GM18909 (cell line): Measurements from ENCODE around the gene NUP88.

ENCODE experiments used
- ATAC-seq: cut with Tn5 transposase; IDR thresholded peaks from one replicate; pipeline ENCODE4 v1.9.1; 2021; ENCODE audit warnings: mild to moderate bottlenecking; ENCODE audit not compliant: unreplicated experiment, poor library complexity

NUP88 gene

DNA sequence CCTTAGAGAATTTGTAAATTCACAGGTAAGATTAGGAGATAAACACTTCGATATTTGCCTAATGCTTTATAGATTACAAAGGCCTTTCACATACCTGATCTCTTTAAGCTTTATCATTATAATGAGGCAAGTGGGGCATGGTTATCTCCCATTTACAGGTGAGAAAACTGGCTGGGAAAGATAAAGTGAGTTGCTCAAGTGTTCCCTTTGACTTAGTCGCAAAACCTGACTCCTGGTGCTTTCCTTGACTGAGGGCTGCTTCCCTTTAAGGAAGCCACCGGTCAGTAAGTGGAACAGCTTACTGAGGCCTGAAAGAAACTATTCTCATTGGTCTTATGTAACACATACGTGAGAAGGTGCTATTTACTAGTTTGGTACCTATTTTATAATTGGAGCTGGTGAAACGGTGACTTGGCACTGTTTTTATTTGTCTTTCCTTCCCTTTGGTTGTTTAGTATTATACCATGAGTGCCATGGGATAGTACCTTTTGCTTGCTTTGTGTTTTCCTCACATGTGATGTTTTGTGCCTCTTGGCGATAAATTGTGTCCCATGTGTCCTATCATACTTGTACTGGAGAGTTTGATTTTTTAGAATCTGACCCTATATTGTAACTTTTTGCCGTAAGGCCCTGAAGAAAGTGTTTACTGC, 57.2 kb downstream of the NUP88 start:
- ATAC-seq, result no peak

DNA sequence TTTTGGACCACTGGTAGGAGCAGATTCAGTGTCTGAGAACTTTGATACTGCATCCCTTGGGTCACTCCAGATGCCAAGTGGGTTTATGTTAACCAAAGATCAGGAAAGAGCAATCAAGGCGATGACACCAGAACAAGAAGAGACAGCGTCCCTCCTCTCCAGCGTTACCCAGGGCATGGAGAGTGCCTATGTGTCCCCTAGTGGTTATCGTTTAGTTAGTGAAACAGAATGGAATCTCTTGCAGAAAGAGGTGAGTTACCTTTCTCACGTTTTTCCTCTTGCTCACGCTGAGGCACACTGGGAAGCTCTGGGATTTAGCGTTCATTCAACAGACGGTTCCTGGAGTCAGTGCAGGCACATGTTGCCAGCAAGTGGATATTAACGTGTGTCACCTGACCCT, 58.0 kb downstream of the NUP88 start:
- no peak for ATAC-seq

GRCh38 chr17:5355421-5356129, 63.9 kb downstream of the NUP88 start:
- ATAC-seq, result no peak

GRCh38 chr17:5354886-5355415, 64.5 kb downstream of the NUP88 start:
- no peak for ATAC-seq

GRCh38 chr17:5354310-5354709, 65.2 kb downstream of the NUP88 start:
- ATAC-seq, result no peak

GRCh38 chr17:5352681-5353289, 66.7 kb downstream of the NUP88 start:
- no peak for ATAC-seq

- no peak for ATAC-seq
Measured at GRCh38 chr17:5344914-5345313, 74.5 kb downstream of the NUP88 start.
